GM19193 (cell line): Measurements from ENCODE around the gene RNFT2.

ENCODE experiments used
- POLR2A ChIP-seq: IDR thresholded peaks from 4 replicates; pipeline ENCODE4 v1.6.1; 2011; ENCODE audit not compliant: insufficient read depth, insufficient read length; ENCODE audit errors: extremely low read depth

Gene RNFT2

DNA sequence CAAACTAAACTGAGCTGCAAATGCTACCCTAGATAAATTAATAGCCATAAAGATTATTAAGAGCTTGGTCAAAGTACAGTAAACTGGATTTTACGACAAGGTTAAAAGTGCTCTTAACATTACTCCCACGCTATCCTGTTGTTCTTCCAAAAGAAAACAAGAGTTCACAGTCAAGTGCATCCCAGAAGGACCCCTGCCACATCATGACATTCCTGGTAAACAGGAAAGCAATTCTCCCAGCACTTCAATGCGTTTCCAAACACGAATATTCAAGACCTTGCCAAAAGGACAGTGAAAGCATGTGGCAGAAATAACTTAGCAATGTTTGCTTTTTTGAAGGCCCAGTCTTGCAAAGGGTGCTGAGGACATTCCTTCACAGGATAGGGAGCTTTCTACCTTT, 11.4 kb upstream of the RNFT2 start:
- TF ChIP-seq POLR2A, result no peak

GRCh38 chr12:116727261-116727660, 10.9 kb upstream of the RNFT2 start:
- no peak for TF ChIP-seq POLR2A

- no peak for TF ChIP-seq POLR2A
Measured at GRCh38 chr12:116727891-116728290, 10.2 kb upstream of the RNFT2 start.

DNA sequence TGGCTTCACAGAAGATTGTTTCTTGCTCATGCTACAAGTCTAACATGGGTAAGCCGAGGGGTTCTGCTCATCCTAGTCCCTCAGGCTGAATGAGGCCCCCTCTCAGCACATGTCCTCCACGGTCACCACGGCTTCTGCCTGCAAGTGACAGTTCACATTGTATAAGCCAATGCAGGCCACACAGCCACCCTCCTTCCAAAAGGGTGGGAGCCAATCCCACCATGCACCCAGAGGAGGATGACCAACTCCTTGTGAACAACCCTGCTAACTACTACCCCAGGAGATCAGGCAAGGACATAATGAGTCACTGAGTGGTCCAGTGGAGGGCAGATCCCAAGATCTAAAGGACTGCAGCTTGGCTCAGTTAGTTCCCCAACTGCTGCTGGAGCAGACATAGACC, 6.3 kb upstream of the RNFT2 start:
- no peak for TF ChIP-seq POLR2A

GRCh38 chr12:116734156-116734768, 3.9 kb upstream of the RNFT2 start:
- no peak for TF ChIP-seq POLR2A

- TF ChIP-seq POLR2A, result no peak
Measured at GRCh38 chr12:116735084-116735483, 3.0 kb upstream of the RNFT2 start.

DNA sequence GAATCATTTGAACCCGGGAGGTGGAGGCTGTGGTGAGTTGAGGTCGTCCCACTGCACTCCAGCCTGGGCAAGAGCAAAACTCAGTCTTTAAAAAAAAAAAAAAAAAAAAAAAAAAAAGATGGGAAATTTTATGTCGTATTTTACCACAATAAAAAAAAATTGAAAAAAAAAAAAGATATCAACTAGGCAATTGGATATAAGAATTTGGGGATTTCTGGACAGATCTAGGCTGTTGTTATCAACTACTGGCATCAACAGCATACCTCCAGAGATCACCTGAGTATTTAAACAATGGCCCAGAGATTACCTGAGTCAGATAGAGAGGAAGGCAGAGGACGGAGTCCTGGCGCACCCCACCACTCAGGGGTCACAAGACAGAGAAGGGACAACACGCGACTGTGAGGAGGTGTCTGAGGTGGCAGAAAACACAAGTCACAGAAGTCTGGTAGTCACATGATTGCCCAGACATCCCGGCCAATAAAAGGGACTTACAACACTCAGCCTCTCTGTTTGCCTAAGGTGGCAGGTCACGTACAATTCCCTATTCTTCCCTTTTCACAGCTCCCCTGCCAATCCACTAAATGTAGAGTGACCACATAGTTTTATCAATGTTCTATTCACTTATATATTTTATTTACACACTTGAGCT, 2.0 kb upstream of the RNFT2 start:
- no peak for TF ChIP-seq POLR2A

GRCh38 chr12:116736962-116737773, 947 bp upstream of the RNFT2 start:
- no peak for TF ChIP-seq POLR2A

GRCh38 chr12:116739381-116739887, 1.3 kb downstream of the RNFT2 start:
- no peak for TF ChIP-seq POLR2A

- no peak for TF ChIP-seq POLR2A
Measured at GRCh38 chr12:116744766-116745165, 6.7 kb downstream of the RNFT2 start.

DNA sequence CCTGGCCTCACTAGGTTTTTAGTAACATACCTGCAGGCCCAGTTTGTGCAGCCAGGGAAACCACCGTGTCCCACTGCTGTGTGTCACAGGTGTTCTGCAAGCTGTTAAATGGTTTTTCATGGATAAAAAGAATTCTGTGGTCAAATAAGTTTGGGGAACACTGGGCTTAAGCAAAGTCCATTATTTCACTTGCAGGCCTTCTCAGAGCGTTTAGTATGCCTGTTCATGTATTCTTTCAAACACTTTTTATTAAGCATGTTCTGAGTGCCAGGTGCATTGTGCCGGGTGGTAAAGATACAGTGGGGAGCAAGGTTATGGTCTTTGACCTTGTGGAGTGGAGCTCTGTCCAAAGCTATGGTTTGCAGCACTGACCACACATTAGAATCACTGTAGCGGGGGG, 7.4 kb downstream of the RNFT2 start:
- no peak for TF ChIP-seq POLR2A

DNA sequence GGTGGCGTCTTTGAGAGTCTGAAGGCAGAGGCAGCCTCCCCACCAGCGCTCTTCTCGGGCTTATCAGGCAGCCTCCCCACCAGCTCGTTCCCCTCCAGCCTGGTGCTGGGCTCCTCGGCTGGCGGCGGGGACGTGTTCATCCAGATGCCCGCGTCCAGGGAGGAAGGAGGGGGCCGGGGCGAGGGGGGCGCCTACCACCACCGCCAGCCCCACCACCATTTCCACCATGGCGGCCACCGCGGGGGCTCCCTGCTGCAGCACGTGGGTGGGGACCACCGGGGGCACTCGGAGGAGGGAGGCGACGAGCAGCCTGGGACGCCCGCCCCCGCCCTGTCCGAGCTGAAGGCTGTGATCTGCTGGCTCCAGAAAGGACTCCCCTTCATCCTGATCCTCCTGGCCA, 11.8 kb downstream of the RNFT2 start:
- TF ChIP-seq POLR2A, result no peak

DNA sequence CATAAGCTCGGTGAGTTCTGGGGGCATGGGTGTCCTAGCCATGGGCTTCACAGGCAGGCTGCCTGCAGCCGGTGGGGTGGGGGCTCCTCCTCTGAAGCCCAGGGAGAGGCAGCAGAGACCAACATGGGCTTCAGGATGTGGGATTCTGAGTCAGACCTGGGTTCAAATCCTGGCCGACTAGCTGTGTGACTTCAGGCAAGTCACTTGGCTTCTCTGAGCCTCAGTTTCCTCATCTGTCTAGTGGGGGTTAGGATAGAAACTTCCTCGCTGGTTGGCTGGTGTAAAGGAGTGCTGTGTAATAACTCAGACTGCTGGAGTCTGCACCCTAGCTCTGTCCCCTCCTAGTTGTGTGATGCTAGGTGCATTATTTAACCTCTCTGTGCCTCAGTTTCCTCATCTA, 12.2 kb downstream of the RNFT2 start:
- TF ChIP-seq POLR2A, result no peak

GRCh38 chr12:116759783-116760621, 21.9 kb downstream of the RNFT2 start:
- no peak for TF ChIP-seq POLR2A

- no peak for TF ChIP-seq POLR2A
Measured at GRCh38 chr12:116760622-116761020, 22.5 kb downstream of the RNFT2 start.

GRCh38 chr12:116761499-116761898, 23.4 kb downstream of the RNFT2 start:
- no peak for TF ChIP-seq POLR2A

DNA sequence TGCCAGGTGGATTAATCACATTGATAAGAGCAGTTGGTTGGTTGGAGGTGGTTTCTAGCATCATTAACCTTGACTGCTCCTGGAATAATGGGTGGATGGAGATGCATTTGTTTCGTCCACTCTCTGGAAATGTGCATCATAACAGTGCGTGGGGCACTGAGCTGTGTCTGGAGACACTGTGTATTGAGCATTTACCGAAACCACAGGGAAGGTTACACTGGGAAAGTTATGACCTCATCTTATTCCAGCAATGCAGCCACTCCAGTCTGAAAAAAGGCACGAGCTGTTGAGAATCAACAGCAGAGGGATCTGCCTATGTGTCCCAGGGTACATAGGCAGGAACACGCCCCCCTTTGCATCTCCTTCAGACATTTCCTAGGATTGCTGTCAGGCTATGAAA, 27.2 kb downstream of the RNFT2 start:
- TF ChIP-seq POLR2A, result no peak
